Stimulated activated CD4-positive, alpha-beta T cell treated with anti-CD3 and anti-CD28 coated beads, Interleukin-1b, Interleukin-23, amount 100 ng/mL, for 1 hour (primary cell): ENCODE results near the gene SH3BP4.

Experiments used
- DNase-seq, 2 donors: peaks; one replicate each; pipeline ENCODE4 v3.0.0-alpha.2; 2020; ENCODE audit warnings: low read depth in 2 of 2

SH3BP4 gene

GRCh38 chr2:234997389-234997788, 45.6 kb downstream of the SH3BP4 start:
- no peak for DNase-seq

GRCh38 chr2:234998404-234999211, 46.8 kb downstream of the SH3BP4 start:
- no peak for DNase-seq

- no peak for DNase-seq
These were observed 48.1 kb downstream of the SH3BP4 start for GRCh38 chr2:234999740-235000425.

- DNase-seq, result no peak
These were observed 48.8 kb downstream of the SH3BP4 start for GRCh38 chr2:235000426-235001236.

- DNase-seq, result no peak
These were observed 49.7 kb downstream of the SH3BP4 start for GRCh38 chr2:235001237-235002133.

- DNase-seq, result no peak
These were observed 50.6 kb downstream of the SH3BP4 start for GRCh38 chr2:235002198-235003095.

GRCh38 chr2:235003096-235003775, 51.4 kb downstream of the SH3BP4 start:
- DNase-seq, result no peak

GRCh38 chr2:235004329-235004903, 52.6 kb downstream of the SH3BP4 start:
- DNase-seq, result no peak

- no peak for DNase-seq
These were observed 53.2 kb downstream of the SH3BP4 start for GRCh38 chr2:235005023-235005422.

- DNase-seq, result no peak
These were observed 53.9 kb downstream of the SH3BP4 start for GRCh38 chr2:235005603-235006259.

- DNase-seq, result no peak
These were observed 54.6 kb downstream of the SH3BP4 start for GRCh38 chr2:235006461-235006860.

GRCh38 chr2:235006986-235007385, 55.2 kb downstream of the SH3BP4 start:
- no peak for DNase-seq

- DNase-seq, result no peak
These were observed 56.0 kb downstream of the SH3BP4 start for GRCh38 chr2:235007664-235008457.

- DNase-seq, result no peak
These were observed 56.8 kb downstream of the SH3BP4 start for GRCh38 chr2:235008584-235009044.

- DNase-seq, result no peak
These were observed 57.3 kb downstream of the SH3BP4 start for GRCh38 chr2:235009081-235009480.

GRCh38 chr2:235010117-235010714, 58.4 kb downstream of the SH3BP4 start:
- no peak for DNase-seq

GRCh38 chr2:235011607-235011928, 59.8 kb downstream of the SH3BP4 start:
- DNase-seq, result no peak
